Stimulated activated CD8-positive, alpha-beta memory T cell treated with anti-CD3 and anti-CD28 coated beads, Interleukin-15, amount 100 ng/mL, for 24 hours (primary cell): Measurements from ENCODE around the gene NSF.
"Not testable (repeated sequence)": the region's sequence is repeated elsewhere in the genome, so short reads cannot be mapped to it uniquely, and the experiment has no call there.

Experiments used
- DNase-seq: peaks from one replicate; pipeline ENCODE4 v3.0.0-alpha.2; 2020; ENCODE audit warnings: low read depth

NSF gene

GRCh38 chr17:46756081-46756735 is 165.7 kb downstream of the NSF start:
- DNase-seq: no peak

DNA sequence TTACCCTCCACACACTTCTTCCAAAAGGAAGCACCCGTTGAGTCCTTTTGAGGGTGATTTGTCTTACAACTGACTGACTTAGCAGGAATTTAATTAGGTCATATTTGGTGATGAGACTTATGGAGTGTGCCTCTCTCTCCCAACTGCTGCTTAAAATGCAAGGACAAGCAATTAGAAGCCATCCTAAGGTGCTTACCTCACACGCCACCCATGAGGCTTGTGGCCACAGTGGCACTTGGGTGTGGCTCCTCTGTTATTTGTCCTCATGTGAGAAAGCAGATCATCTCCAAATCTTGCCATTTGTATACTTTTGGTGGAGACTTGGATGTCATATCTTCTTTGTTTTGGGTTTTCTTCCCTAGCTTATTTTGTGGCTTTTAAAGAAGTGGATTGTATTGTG is 166.4 kb downstream of the NSF start:
- no peak for DNase-seq

DNA sequence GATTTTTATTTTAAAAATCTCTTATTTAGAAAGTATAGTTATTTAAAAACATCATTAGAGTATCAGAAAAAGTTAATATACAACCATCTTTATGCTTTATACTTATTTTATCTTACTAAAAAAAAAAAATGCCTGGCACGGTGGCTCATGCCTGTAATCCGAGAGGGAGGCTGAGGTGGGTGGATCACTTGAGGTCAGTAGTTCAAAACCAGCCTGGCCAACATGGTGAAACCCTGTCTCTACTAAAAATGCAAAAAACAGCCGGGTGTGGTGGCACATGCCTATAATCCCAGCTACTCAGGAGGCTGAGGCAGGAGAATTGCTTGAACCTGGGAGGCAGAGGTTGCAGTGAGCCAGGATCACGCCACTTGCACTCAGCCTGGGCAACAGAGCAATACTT is 167.1 kb downstream of the NSF start:
- not testable (repeated sequence) for DNase-seq

- DNase-seq: no peak
Measured at GRCh38 chr17:46758614-46759013, 168.1 kb downstream of the NSF start.

DNA sequence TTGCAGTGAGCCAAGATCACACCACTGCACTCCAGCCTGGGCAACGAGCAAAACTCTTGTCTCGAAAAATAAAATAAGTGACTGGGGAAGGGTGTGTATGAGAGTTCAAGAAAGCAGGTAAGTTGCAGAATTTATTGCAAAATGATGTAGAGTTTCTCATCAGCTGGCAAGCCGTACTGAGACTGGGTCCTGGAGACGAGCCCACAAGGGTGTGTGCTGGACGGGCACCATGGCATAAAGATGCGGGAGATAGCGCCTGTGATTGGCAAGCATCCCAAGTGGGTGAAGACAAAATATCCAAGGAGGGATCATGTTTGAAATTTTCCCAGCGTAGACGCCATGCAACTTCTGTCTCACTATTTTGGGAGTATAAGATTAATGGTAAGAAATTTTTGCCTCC is 168.7 kb downstream of the NSF start:
- DNase-seq: no peak

- no peak for DNase-seq
Measured at GRCh38 chr17:46763416-46763815, 172.9 kb downstream of the NSF start.

GRCh38 chr17:46764000-46764708 is 173.7 kb downstream of the NSF start:
- DNase-seq: no peak

DNA sequence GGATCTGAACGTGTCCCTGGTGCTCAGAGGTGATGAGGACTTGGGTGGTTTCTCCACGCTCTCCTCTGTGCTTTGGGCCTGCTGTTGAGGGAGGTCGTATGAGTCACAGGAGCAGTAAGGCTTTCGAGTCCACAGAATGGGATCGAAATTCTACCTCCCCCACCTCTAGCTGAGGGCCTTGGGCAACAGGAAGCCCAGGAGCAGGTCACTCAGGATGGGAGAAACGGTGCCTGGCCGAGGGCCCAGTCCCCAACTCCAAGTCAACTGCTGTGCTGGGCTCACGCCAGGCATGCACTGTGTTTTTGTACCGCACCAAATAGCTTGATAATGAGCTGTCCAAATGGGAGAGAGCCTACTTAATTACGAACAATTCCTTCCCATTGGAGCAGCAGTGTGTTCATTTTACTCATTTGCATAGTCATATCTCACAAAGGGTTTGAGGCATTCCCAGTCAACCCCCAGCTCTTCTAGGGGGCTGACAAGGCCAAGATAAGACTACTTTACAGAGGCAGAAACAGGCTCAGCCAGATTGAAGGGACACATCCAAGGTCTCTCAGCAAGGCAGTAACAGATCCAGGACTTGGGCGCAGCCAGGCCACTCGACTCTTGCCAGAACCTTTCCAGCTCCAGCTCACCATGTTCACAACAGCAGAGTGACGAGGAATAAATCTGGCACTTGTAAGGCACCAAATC is 174.4 kb downstream of the NSF start:
- DNase-seq: no peak

- DNase-seq: no peak
Measured at GRCh38 chr17:46765453-46765852, 175.0 kb downstream of the NSF start.

DNA sequence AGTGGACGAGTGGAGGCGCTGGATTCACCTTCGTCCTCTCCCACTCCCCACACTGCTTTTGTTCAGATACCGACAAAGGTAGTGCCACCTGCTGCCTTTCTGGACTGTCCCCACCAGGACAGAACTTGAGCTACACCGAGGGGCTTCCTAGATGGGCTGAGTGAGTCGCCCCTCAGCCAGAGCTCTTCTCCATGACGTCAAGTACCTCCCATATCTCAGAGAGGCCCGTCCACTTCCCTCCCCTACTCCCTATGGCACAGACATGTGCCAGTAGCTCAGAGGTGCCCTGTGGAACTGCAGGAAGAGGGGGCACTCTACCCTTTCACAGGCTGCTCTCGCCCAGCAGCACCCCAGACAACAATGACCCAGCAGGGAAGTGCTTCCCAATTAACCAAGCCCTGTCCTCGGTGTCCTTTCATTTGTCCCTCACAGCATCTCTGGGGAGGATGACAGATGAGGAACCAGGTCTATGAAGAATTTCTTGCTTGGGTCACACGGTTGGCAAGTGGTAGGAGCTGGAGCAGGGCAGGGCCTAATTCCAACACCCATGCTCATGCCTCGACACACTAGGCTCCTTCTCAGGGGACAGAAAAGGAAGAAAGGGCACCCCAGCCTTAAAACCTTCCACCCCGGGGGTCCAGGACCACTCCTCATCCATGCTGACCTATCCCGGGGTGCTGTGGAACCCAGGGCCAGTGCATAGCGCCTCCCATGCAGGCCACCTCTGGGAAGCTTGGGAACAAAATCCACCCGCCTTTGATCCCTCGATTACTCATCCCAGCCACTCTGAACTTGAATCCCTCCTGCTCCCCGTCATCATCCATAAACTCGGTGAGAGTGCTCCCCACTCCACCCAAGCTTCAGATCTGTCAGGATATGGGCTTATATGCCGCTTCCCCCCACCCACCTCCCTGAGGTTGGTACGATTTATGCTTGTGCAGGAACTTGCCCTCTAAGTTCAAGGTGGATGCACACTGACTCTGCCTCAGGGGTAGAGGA is 176.3 kb downstream of the NSF start:
- DNase-seq: no peak

DNA sequence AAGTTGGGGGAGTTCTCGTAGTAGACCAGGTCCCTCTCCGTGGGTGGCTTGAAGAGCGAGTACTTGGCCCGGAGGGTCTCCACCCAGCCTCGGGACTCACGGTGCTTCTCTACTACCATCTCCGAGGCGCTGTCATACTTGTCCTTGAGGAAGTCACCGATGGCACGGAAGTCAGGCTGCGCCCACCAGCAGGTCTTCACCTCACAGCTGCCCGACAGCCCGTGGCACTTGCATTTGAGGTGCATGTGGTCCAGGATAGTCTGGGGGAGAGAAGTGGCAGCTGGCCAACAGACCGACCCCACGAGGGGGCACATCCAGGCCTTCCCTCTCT is 178.0 kb downstream of the NSF start:
- no peak for DNase-seq

GRCh38 chr17:46768896-46769295 is 178.4 kb downstream of the NSF start:
- not testable (repeated sequence) for DNase-seq

GRCh38 chr17:46769531-46770438 is 179.3 kb downstream of the NSF start:
- DNase-seq: no peak

DNA sequence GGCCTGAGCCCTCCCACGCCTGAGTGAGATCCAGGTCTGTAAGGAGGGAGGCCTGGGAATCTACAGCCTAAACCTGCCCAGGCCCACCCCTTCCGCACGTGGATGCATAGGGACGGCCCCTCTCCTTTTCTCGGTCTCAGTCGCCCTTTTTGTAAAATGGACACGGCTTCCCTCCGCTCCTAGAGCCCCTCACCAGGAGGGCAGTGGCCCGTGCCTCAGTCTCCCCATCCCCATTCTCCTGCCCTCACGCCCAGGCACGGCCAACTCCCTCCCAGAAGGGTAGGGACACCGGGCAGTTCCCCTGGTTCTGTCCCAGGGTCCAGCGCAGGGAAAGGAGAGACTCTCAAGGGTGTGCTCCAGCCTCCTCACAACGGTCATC is 180.0 kb downstream of the NSF start:
- no peak for DNase-seq

GRCh38 chr17:46770818-46771560 is 180.5 kb downstream of the NSF start:
- DNase-seq: no peak

DNA sequence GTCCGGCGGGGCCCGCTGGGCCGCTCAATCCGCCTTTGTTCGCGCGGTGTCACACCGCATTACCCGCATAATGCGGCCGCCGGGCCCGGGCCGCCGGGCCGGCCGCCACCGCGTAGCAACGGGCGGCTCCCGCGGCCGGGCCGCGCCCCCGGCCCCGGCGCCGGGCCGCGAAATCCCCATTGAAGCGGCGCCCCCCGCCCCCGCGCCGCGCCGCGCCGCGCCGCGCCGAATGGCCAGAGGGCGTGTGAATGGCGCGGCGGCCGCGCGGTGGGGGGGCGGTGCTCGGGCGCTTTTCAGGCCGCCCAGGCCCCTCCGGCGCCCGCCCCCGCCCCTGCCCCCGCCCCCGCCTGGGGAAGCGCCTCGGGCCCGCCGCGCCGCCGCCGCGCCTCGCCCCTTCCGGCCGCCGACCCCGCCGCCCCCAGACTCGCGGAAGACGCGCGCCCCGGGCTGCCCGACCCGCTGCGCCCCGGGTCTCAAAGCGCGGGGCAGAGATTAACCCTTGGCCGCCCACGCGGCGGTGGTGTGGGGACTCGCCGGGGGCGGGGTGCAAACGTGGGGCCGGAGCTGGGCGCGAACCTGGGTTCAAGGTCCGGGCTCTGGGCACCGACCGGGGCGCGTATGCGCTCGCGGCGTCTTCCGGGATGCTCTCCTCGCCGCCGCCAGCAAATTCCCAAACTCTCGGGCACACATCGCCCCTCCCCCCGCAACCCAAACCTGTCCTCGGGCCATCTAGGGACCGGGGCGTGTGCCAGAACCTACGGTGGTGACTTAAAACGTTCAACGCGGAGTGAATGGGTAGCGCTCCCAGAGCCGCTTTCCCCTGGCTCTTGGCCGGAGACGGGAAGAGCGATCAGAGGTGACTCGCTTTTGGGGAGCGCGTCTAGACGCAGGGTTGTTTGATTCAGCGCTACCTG is 181.3 kb downstream of the NSF start:
- DNase-seq: no peak

- no peak for DNase-seq
Measured at GRCh38 chr17:46772475-46773220, 182.2 kb downstream of the NSF start.

DNA sequence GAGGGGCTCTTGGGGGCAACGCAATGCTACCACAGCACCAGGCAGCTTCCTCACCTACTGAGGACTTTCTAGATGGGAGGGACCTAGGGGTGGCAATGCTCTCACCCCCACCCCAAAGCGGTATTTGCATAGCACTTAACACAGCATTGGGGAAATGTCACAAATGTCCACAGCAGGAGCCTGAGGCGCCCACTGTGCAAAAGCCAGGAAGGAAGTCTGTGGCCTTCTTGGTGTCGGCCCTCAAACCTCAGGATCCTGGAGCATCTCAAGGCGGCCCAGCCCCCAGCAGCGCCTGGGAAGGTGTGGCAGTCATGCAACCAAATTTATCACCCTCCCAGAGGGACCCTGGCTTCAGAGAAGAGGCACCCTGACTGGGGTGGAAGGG is 182.7 kb downstream of the NSF start:
- DNase-seq: no peak

- DNase-seq: no peak
Measured at GRCh38 chr17:46773676-46774075, 183.2 kb downstream of the NSF start.
